K562 (cell line): ENCODE results near the gene POU2F3. TPM values are rescaled to one million over a fixed set of nuclear protein-coding genes. Genes with fewer than 3 reads are reported as not detected.

Experiments used
- FOXJ3 ChIP-seq: sonication (generic); formaldehyde crosslinking; IDR thresholded peaks from 2 replicates; pipeline ENCODE4 v1.4.0; 2020; ENCODE audit warnings: mild to moderate bottlenecking, missing genetic modification reagents
- RBBP5 ChIP-seq: fragments of 200-600 bp; sonication (generic); IDR thresholded peaks from 2 replicates; pipeline ENCODE4 v1.6.1; 2012; ENCODE audit warnings: borderline replicate concordance, mild to moderate bottlenecking, low read length, control low read depth, inconsistent platforms; ENCODE audit not compliant: insufficient read depth, poor library complexity, severe bottlenecking
- ZNF583 ChIP-seq: fragments of 250-450 bp; sonication (Bioruptor Pico); IDR thresholded peaks from 2 replicates; pipeline ENCODE4 v1.4.0; 2020
- polyA plus RNA-seq, 8 experiments: library from polyadenylated mRNA; depleted of rRNA in 4 of 8; stranded (reverse) in 5 of 8; unstranded in 3 of 8; fragments of >200 nt; fragmentation: Nextera tagmentation in 2 of 8; fragmentation: Illumina TruSeq in 1 of 8; extraction: Ambion mirVana in 2 of 8; extraction: Trizol in 1 of 8; gene quantifications; 2 replicates each; pipeline versions ENCODE4 v1.2.1 to v1.2.3, GENCODE V29; 2011 to 2014; ENCODE audit warnings: inconsistent platforms in 1 of 8, missing spikeins in 1 of 8
- total RNA-seq, 7 experiments: library from RNA; depleted of rRNA in 6 of 7; stranded (reverse); fragments of >200 nt in 6 of 7; fragmentation: Illumina TruSeq in 2 of 7; extraction: Trizol in 2 of 7; gene quantifications; 2 replicates each; pipeline versions ENCODE4 v1.2.1 to v1.2.3, GENCODE V29; 2011 to 2021; ENCODE audit warnings: low replicate concordance in 1 of 7
- TF ChIP-seq, protein P1 (sequence below): fragments of 150-350 bp; conservative IDR thresholded peaks from 2 replicates; pipeline ENCODE4 v1.6.1; 2014; ENCODE audit warnings: low read length

The POU2F3 gene
- total and polyA plus RNA-seq, 9 of the 15 experiments (the other 6 are each of a cell fraction or from before 2014, with no cell fraction given), result not detected

DNA sequence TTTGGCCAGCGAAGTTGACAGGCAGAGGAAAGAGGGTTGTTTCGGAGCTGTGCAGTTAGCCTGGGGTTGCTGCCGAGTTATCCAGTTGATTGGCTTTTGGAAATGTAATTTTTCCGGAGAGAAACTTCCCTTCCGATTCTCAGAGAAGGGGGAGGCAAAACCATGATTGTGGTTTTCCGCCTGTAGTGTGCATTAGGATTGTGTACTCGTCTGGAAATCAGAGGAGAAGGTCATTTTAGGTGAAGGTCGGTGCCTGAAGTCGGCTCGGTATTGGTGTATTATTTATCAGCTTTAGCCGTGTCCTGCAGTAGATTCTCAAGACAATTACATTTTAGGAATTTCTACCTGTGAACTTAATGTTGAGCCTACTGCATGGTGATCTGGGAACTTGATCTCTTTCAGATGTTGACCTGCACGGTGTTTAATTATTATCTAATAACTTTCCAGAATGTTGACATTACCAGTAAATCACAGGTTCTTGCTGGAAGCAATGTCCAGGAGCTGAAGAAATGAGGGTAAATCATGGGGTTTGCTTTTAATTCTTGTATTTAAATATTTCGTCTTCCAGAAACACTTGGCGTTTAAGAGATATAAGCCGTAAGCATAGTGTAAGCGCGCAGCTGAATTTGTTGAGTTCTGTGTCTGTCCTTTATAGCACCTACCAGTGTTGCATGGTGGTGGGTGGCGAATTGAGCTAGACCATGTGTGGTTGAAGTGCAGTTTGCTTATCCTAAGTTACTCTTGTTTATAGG lies 97.6 kb downstream of the POU2F3 start (continued):
- TF ChIP-seq, protein P1, sequence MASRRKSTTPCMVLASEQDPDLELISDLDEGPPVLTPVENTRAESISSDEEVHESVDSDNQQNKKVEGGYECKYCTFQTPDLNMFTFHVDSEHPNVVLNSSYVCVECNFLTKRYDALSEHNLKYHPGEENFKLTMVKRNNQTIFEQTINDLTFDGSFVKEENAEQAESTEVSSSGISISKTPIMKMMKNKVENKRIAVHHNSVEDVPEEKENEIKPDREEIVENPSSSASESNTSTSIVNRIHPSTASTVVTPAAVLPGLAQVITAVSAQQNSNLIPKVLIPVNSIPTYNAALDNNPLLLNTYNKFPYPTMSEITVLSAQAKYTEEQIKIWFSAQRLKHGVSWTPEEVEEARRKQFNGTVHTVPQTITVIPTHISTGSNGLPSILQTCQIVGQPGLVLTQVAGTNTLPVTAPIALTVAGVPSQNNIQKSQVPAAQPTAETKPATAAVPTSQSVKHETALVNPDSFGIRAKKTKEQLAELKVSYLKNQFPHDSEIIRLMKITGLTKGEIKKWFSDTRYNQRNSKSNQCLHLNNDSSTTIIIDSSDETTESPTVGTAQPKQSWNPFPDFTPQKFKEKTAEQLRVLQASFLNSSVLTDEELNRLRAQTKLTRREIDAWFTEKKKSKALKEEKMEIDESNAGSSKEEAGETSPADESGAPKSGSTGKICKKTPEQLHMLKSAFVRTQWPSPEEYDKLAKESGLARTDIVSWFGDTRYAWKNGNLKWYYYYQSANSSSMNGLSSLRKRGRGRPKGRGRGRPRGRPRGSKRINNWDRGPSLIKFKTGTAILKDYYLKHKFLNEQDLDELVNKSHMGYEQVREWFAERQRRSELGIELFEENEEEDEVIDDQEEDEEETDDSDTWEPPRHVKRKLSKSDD, result no peak
- TF ChIP-seq FOXJ3 (CRISPR knock-in tag), result no peak
- no peak for TF ChIP-seq ZNF583 (CRISPR knock-in tag)
- peak; percentile 19 for TF ChIP-seq RBBP5
